GM21528 (cell line): ENCODE measurements around the gene ALAD.
"Not testable (repeated sequence)": the region's sequence is repeated elsewhere in the genome, so short reads cannot be mapped to it uniquely, and the experiment has no call there.

Experiments used
- ATAC-seq: cut with Tn5 transposase; IDR thresholded peaks from one replicate; pipeline ENCODE4 v1.9.1; 2021; ENCODE audit warnings: mild to moderate bottlenecking, moderate library complexity; ENCODE audit not compliant: unreplicated experiment, low FRiP score

ALAD gene

DNA sequence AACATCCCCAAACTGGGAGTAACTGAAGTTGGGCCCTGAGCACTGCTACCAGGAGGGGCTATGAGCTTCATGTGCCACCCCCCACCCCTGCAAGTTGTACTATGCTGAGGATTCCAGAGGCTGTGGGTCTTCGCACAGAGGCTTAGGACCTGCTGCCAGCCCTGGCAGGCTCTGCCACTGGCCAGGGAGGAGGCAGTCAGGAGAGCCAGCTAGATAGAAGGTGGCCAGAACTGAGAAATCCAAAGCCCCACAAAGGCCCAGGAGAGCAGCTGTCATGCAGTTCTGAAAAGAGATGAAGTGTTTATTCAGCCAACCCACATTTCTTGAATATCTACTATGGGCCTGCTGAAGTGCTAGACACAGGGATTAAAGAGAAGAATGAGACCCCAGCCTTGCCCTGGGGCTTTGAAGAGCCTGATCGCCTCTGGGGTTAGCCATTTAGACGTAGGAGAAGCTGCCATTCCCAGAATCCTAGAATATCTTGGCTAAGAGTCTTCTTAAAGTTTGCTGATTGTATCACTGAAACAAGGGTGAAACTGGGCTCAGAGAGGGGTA is 1.4 kb downstream of the ALAD start:
- ATAC-seq: no peak

DNA sequence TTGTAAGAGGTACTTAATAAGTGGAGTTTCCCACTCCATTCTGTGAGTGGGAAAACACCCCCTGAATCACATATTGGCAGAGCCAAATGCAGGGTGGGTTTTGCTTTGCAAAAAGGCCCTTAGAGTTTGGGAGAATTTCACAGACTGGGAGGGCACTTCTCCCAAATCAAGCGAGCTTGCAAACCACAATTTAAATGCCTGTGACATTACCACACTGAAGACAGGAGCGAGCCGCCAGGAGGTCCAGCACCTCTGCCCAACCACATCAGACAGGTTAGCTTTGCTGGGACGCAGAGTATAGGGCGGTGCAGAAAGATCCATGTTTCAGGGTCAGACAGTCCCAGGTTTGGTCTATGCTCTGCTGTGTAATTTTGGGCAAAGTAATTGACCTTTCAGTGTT is 2.3 kb downstream of the ALAD start:
- ATAC-seq: no peak

DNA sequence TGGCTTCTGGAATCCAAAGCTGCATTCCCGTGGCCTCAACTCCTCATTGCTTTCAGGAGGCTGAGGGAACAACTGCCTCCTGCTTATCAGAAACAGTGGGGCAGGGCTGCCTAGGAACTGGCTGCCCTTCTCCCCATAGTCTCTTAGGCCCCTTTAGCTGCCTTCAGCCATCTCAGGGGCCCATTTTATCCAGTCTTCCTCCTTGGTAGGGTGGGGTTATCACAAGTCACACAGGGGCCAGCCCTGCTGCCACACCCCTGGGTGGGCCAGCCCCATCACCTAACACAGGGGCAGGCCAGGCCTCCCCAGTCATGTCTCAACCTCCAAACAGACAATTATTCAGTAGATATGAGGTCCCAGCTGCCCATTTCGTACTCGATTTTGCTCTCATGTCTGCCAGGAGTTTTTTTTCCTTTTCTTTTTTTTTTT is 3.9 kb downstream of the ALAD start:
- no peak for ATAC-seq

DNA sequence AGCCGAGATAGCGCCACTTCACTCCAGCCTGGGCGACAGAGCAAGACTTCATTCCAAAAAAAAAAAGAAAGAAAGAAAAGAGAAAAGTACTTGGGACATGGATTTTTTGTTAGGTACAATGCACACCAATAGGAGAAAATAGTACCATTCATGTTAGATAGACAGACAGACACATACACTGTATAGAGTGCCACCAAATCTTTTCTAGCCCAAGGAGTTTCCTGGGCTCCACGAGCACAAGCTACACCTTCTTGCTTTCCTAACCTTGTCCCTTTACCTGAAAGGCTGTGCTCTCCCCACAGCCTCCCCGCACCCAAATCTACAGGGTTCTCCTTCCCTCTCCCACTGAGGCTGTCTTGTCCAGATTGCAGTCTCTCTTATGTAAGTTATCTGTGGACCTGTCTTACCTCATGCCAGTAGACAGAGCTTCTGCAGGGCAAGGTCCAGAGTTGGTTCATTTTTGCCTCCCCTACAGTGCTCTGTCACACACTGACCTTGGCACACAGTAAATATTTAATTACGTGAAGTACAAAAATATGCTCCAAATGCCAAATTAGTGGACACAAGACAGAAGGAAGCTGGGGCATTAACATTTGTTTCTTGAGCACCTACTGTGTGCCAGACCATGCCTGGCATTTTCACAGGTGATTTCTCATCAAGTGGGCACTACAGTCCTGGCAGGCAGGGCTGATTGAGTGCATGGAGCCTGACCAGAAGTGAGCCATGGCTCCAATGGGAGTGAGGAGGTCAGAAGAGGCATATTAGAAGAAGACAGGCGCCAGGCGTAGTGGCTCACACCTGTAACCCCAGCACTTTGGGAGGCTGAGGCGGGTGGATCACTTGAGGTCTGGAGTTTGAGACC is 5.9 kb downstream of the ALAD start:
- no peak for ATAC-seq

DNA sequence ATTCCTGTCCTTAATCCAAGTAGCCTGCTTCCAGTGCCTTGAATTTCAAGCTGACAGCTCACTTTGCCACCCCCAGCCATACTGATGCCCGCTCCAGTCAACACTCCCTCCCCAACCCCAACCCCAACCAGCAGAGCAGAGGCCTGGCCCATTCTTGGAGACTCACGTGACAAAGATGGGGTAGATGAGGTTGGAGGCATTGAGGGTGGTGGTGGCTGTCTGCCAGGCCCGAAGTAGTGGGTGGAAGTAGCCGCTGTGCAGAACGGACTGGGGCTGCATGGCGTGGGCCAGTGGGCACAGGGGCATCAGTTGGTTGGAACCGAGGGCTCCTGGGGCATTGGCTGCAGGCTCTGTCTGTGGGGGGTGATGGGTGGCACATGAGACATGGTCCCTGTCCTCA is 7.8 kb downstream of the ALAD start:
- ATAC-seq: no peak

DNA sequence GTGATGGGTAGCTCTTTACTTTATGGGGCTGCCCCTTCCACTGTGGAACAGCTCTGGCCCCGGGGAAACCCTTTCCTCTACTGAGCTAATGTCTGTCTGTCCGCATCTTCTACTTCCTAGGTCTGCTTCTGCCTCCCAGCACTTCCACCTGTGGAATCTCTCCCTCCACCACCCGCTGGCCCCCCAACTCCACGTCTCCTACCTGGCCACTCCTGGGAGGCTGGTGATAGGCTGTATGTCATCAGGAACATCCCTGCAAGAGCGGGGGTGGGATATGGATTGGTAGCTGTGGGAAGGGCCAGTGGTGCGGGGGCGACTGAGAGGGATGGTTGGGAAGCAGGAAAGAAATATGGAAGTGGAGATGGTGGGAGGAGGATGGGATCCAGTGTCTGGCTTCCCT is 9.2 kb downstream of the ALAD start:
- ATAC-seq: no peak

DNA sequence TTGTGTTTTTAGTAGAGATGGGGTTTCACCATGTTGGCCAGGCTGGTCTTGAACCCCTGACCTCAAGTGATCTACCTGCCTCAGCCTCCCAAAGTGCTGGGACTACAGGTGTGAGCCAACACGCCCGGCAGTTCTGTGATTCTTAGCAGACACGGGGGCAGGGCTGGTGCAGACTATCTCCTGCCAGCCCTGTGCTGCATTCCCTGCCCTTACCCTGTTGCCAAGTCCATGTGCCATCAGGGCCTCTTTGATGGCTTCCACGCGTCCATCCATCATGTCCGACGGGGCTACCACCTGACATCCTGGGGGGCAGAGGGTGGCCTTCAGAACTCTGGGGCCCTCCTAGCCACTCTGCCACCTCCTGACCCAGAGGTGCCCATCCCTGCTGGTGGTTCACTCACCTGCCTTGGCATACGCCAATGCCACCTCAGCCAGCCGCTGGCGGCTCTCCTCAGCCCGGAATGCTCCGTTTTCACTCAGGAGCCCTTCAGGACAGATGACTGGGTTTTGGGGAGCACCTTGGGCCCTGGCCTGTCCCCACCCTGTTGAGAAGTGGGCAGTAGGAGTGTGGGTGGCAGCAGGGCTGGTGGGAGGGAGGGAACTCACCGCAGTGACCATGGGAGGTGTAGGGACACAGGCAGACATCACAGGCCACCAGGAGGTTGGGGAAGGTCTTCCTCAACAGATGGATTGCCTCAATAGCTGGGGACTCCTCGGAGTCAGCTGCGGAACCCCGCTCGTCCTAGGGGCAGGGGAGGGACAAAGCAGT is 10.7 kb downstream of the ALAD start:
- no peak for ATAC-seq

DNA sequence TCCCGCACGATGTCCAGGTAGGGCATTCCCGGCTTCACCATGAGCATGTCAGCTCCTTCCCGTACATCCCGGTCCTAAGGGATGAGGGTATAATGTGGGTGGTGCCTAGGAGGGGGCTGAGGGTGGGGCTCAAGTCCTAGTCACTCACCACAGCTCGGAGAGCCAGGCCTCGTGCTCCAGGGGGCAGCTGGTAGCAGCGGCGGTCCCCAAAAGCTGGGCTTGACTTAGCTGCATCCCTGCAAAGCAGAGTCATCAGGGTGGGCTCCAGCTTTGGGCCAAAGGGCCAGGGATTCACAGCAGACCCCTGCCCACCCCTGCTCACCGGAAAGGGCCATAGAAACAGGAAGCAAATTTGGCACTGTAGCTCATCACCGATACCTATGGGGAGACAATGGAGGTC is 11.6 kb downstream of the ALAD start:
- no peak for ATAC-seq

DNA sequence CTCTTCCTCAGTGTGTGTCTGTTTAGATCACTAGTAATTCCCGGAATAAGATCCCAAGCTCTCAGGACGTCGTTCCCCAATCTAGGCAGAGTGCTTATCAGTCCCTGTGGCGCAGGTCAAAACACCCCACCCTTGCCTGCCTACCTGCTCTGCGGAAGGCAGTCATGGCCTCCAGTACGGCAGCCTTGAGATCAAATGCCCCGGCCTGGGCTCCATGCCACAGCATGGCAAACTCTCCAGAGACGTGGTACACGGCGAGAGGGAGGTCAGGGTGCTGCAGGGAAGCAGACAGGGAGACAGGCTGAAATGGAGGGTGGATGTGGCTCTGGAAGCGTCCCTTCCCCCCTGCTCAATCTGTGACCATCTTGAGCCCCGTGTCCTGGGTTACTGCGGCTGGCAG is 12.3 kb downstream of the ALAD start:
- no peak for ATAC-seq

DNA sequence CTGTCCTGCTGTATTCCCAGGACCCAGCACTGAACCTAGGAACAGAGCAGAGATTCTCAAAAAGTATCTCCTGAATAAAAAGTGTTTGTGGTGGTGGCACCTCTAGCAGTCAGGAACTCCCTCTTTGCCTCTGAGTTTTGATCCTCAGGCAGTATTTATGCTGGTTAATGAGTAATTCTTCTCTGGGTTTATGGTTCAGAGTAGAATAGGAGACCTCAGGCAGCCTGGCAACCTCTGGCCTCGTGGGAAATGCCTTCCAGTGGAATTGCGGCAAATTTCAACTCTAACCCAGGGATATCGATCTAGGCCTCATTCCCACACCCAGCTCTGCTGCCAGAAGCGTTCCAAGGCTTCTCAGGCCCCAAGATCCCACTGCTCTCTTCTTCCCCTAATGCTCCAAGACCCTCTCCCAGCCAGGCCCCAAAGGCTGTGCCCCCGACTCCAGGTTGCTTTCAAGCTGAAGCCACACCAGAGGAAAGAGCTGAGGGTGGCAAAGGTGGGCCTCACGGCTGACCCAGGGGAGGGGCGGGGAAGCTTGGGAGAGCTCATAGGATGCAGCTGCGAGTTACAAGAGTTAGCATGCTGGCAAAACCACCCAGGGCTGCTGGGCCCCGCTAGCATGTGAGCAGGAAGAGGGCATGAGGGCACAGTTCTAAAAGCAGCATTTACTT is 13.4 kb downstream of the ALAD start:
- no peak for ATAC-seq

DNA sequence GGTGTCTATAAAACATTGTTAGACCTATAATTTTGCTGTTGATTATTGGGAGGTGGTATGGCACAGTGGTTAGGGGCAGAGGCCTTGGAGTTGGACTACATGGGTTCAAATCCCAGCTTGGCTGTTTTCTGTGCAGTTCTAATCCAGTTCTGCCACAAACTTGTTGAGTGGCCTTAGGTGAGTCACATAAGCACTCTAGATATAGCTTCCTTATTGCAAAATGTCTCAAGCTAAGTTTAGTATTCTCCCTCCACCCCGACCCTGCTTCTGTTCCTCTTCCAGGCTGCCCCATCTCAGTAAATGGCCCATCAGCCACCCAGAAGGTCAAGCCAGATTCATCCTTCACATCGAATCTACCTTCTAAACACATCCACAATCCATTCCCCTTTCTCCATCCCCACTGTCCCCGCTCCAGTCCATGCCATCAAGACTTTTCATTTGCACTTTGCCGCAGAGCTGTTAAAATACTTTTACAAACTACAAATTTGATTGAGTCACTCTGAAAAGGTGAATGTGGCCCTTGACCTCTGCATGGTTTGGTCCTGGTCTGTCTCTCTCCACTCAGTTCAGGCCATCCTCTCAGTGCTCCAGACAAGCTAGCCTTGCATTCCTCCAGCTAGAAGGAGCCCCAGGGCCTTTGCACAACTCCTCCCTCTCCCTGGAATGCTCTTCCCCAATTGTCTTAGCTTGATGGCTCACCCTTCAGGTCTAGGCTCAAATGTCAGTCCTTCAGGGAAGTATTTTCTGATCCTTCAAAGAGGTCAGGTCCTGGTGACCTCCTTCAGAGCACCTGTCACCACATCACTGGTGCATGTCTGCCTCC is 14.3 kb downstream of the ALAD start:
- no peak for ATAC-seq

DNA sequence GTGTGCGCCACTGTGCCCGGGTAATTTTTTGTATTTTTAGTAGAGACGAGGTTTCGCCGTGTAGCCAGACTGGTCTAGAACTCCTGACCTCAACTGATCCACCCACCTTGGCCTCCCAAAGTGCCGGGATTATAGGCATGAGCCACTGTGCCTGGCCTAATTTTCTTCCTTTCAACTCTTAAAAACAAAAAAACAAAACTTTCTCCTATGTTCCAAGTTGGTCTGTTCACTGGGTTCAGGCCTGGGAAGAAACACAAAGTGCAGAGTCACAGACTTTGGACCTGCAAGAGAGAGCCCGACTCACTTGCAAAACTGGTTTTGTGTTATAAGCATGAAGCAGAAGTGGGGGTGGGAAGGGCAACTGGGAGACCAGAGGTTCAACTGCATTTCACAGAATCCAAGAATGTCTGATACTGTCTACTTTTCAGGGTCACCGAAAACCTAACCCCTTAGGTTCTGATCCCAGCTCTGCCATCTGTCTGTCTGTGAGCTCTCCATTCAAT is 19.1 kb downstream of the ALAD start:
- ATAC-seq: no peak

DNA sequence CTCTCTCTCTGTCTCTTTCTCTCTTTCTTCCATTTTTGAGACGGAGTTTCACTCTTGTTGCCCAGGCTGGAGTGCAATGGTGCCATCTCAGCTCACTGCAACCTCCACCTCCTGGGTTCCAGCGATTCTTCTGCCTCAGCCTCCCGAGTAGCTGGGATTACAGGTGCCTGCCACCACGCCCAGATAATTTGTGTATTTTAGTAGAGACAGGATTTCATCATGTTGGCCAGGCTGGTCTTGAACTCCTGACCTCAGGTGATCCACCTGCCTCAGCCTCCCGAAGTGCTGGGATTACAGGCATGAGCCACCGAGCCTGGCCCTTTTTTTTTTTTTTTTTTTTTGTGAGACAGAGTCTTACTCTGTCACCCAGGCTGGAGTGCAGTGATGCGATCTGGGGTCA is 19.6 kb downstream of the ALAD start:
- not testable (repeated sequence) for ATAC-seq

DNA sequence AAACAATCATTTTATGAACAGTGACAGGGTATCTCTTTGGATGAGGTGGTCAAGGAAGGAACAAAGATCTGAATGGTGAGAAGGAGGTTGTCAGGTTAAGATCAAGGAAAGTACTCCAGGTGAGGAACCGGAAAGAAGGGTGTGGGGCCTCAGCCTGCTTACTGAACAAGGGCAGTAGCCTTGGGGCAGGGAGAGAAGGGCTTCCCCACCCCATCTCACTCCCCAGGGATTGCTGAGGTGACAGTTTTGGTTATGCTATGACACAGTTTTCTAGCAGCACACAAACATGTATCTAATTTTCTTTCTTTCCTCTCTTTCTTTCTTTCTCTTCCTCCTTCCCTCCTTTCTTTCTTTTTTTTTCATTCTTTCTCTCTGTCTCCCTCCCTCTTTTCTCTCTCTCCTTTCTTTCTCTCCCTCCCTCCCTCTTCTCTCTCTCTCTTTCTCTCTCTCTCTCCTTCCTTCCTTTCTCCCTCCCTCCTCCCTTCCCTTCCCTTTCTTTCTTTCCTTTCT is 20.2 kb downstream of the ALAD start:
- peak; percentile 42 for ATAC-seq

DNA sequence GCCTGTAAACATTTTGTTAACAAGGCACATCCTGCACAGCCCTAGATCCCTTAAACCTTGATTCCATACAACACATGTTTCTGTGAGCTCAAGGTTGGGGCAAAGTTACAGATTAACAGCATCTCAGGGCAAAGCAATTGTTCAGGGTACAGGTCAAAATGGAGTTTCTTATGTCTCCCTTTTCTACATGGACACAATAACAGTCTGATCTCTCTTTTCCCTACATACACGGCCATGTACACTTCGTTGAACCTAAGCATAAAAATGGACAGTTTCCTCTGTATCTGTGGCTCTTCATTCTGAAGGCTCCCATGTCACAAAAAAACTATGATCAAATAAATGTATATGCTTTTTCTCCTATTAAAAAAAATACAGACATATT is 21.3 kb downstream of the ALAD start:
- ATAC-seq: not testable (repeated sequence)

DNA sequence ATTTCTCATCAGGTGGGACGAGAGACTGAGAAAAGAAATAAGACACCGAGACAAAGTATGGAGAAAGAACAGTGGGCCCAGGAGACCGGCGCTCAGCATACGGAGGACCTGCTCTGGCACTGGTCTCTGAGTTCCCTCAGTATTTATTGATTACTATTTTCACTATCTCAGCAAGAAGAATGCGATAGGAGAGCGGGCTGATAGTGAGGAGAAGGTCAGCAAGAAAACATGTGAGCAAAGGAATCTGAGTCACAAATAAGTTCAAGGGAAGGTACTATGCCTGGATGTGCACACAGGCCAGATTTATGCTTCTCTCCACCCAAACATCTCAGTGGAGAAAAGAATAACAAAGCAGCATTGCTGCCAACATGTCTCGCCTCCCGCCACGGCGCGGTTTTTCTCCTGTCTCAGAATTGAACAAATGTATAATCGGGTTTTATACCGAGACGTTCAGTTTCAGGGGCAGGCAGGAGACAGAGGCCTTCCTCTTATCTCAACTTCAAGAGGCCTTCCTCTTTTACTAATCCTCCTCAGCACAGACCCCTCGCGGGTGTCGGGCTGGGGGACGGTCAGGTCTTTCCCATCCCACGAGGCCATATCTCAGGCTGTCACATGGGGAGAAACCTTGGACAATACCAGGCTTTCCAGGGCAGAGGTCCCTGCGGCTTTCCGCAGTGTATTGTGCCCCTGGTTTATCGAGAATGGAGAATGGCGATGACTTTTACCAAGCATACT is 21.8 kb downstream of the ALAD start:
- not testable (repeated sequence) for ATAC-seq

DNA sequence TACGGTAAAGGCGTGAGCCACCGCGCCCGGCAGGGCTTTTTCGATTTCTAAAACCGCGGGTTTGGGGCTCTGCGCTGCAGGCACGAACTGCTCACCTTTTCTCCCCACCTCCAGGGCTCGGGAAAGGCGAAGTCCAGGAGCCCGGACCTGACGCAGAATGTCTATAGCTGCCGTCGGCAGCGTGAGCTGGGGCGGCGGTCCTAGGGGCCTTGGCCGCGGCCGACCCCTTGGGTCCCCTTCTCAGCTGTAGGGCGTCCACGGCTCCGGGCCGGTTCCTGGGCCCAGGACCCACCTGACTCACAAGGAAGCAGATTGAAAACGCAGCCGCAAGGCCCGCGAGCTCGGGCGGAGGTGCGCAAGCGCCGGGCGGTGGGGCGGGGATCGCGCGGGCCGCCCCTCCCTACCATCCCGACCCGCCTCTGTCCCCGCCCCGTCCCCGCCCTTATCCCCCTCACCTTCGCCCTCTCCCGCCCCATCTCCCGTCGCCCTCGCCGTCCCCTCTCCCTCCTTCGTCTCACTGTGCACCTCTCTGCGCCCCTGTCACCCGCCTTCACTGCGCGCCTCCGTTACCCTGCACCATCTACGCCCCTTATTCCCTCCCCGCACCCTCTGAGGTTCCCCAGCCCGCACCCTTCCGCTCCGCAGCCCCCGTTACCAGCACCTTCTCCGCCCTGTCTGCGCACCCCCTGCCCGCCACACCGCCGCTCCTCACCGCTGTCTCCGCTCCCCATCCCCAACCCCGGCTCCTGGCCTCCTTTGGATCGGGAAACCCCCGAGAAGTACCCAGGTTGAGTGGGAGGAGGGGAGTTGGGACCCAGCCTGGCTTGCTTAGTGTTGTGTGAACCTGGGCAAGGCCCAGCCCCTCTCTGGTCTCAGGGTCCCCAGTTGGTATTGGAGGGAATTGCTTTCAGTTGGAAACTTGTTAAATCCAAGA is 24.2 kb downstream of the ALAD start, which contains the start of gene HDHD3:
Gene HDHD3 (minus strand): TSS at position 353 of the 934 bp plus-strand sequence. CDS start 2,632 bp downstream, outside the sequence.
- ATAC-seq: peak; percentile 74
